Muscle of leg (tissue), 11 donors: ENCODE results near the gene ITPR1. TPM values are rescaled to one million over a fixed set of nuclear protein-coding genes. Genes with fewer than 3 reads are reported as not detected.

ENCODE experiments used
- DNase-seq: peaks from one replicate; pipeline ENCODE4 v3.0.0; 2013
- H3K27ac ChIP-seq: one replicate; pipeline ENCODE4 v1.5.1; 2013; ENCODE audit warnings: mild to moderate bottlenecking, low read length, control low read depth
- H3K27me3 ChIP-seq: one replicate; pipeline ENCODE4 v1.6.1; 2013; ENCODE audit warnings: low read length; ENCODE audit not compliant: control insufficient read depth, insufficient read depth
- H3K36me3 ChIP-seq: one replicate; pipeline ENCODE4 v1.6.1; 2013; ENCODE audit warnings: low read length; ENCODE audit not compliant: control insufficient read depth, insufficient read depth
- H3K4me1 ChIP-seq: one replicate; pipeline ENCODE4 v1.6.1; 2013; ENCODE audit warnings: low read length; ENCODE audit not compliant: control insufficient read depth, insufficient read depth
- H3K4me3 ChIP-seq: one replicate; pipeline ENCODE4 v1.5.1; 2013; ENCODE audit warnings: low read length, control low read depth
- H3K9me3 ChIP-seq: replicated peaks from 2 replicates; pipeline ENCODE4 v1.6.1; 2013; ENCODE audit warnings: low read depth, low read length; ENCODE audit not compliant: control insufficient read depth
- WGBS: methylation state at CpG from one replicate; pipeline ENCODE4 v1.1.5; 2013; ENCODE audit warnings: missing lambda C conversion rate; ENCODE audit not compliant: insufficient coverage; 5-methylcytosine and 5-hydroxymethylcytosine counted together
- polyA plus RNA-seq, 8 donors: library from polyadenylated mRNA; unstranded; fragments of 120-200 nt; gene quantifications; one replicate each; pipeline versions ENCODE4 v1.2.1 to v1.2.3, GENCODE V29; 2013; ENCODE audit warnings: inconsistent platforms in 1 of 8, low replicate concordance in 1 of 8; ENCODE audit not compliant: insufficient read length in 8 of 8, insufficient read depth in 1 of 8
- total RNA-seq: library from RNA; stranded (reverse); fragments of 120-200 nt; gene quantifications from one replicate; pipeline ENCODE4 v1.2.4, GENCODE V29; 2013

Gene ITPR1
- total and polyA plus RNA-seq, 9 donors = 15.4 to 34.4 (median 20.5) TPM

- no peak overlapping the region for H3K4me3 ChIP-seq
- no peak for DNase-seq
- no peaks in the 10 kb centered on the region for H3K27me3 ChIP-seq
- no peaks in the 10 kb centered on the region for H3K9me3 ChIP-seq
- H3K27ac ChIP-seq = no peak overlapping the region
- WGBS = 90% methylated on average over 7 of the region's 7 CpGs
- peaks cover 17% of the 10 kb centered on the region for H3K4me1 ChIP-seq
- peaks cover 11% of the 10 kb centered on the region for H3K36me3 ChIP-seq
Measured at GRCh38 chr3:4714045-4714444, 220.9 kb downstream of the ITPR1 start.

GRCh38 chr3:4716266-4716665 lies 223.1 kb downstream of the ITPR1 start:
- H3K27me3 ChIP-seq = no peaks in the 10 kb centered on the region
- peaks cover 11% of the 10 kb centered on the region for H3K36me3 ChIP-seq
- H3K4me1 ChIP-seq = peaks cover 35% of the 10 kb centered on the region
- H3K4me3 ChIP-seq = no peak overlapping the region
- peak overlapping the region; percentile 62 for H3K27ac ChIP-seq
- DNase-seq = peak; percentile 69
- no CpG with 5 or more reads among the region's 1 CpG for WGBS
- no peaks in the 10 kb centered on the region for H3K9me3 ChIP-seq

GRCh38 chr3:4716706-4717362 lies 223.7 kb downstream of the ITPR1 start:
- H3K27me3 ChIP-seq = no peaks in the 10 kb centered on the region
- peak overlapping the region; percentile 62 for H3K27ac ChIP-seq
- DNase-seq = peak; percentile 83
- peaks cover 11% of the 10 kb centered on the region for H3K36me3 ChIP-seq
- peaks cover 35% of the 10 kb centered on the region for H3K4me1 ChIP-seq
- 43% methylated on average over 7 of the region's 14 CpGs for WGBS
- H3K9me3 ChIP-seq = no peaks in the 10 kb centered on the region
- H3K4me3 ChIP-seq = no peak overlapping the region

GRCh38 chr3:4717363-4717740 lies 224.2 kb downstream of the ITPR1 start:
- Histone ChIP-seq H3K27me3 (no peaks in the 10 kb centered on the region), H3K27ac (peak overlapping the region; percentile 62), H3K36me3 (peaks cover 6% of the 10 kb centered on the region), H3K9me3 (no peaks in the 10 kb centered on the region), H3K4me3 (no peak overlapping the region), H3K4me1 (peaks cover 36% of the 10 kb centered on the region)
- DNase-seq = no peak
- 28% methylated on average over 2 of the region's 5 CpGs for WGBS

GRCh38 chr3:4718179-4718736 lies 225.1 kb downstream of the ITPR1 start:
- no peaks in the 10 kb centered on the region for H3K27me3 ChIP-seq
- peak; percentile 31 for DNase-seq
- H3K36me3 ChIP-seq = peaks cover 4% of the 10 kb centered on the region
- no peak overlapping the region for H3K4me3 ChIP-seq
- no CpG with 5 or more reads among the region's 4 CpGs for WGBS
- H3K4me1 ChIP-seq = peaks cover 36% of the 10 kb centered on the region
- H3K27ac ChIP-seq = peak overlapping the region; percentile 62
- H3K9me3 ChIP-seq = no peaks in the 10 kb centered on the region

GRCh38 chr3:4719046-4719501 lies 225.9 kb downstream of the ITPR1 start:
- Histone ChIP-seq H3K4me1 (peaks cover 36% of the 10 kb centered on the region), H3K36me3 (no peaks in the 10 kb centered on the region), H3K27ac (peak overlapping the region; percentile 62), H3K27me3 (no peaks in the 10 kb centered on the region), H3K9me3 (no peaks in the 10 kb centered on the region), H3K4me3 (no peak overlapping the region)
- DNase-seq = peak; percentile 93
- 8% methylated on average over 8 of the region's 8 CpGs for WGBS

- WGBS = 53% methylated on average over 9 of the region's 12 CpGs
- Histone ChIP-seq H3K27ac (no peak overlapping the region), H3K4me1 (peaks cover 36% of the 10 kb centered on the region), H3K4me3 (no peak overlapping the region), H3K27me3 (no peaks in the 10 kb centered on the region), H3K36me3 (peaks cover 3% of the 10 kb centered on the region), H3K9me3 (no peaks in the 10 kb centered on the region)
- DNase-seq = peak; percentile 89
Measured at GRCh38 chr3:4720316-4721075, 227.3 kb downstream of the ITPR1 start.

- Histone ChIP-seq H3K4me1 (peaks cover 36% of the 10 kb centered on the region), H3K27ac (no peak overlapping the region), H3K4me3 (no peak overlapping the region), H3K9me3 (no peaks in the 10 kb centered on the region), H3K27me3 (no peaks in the 10 kb centered on the region), H3K36me3 (peaks cover 3% of the 10 kb centered on the region)
- no peak for DNase-seq
- 100% methylated on average over 1 of the region's 9 CpGs for WGBS
Measured at GRCh38 chr3:4721511-4721911, 228.4 kb downstream of the ITPR1 start.

- no CpG with 5 or more reads among the region's 6 CpGs for WGBS
- peaks cover 31% of the 10 kb centered on the region for H3K4me1 ChIP-seq
- no peak overlapping the region for H3K4me3 ChIP-seq
- H3K27me3 ChIP-seq = no peaks in the 10 kb centered on the region
- H3K9me3 ChIP-seq = no peaks in the 10 kb centered on the region
- DNase-seq = peak; percentile 56
- H3K36me3 ChIP-seq = peaks cover 3% of the 10 kb centered on the region
- no peak overlapping the region for H3K27ac ChIP-seq
Measured at GRCh38 chr3:4722103-4722502, 229.0 kb downstream of the ITPR1 start.

GRCh38 chr3:4724051-4724629 lies 231.0 kb downstream of the ITPR1 start:
- Histone ChIP-seq H3K36me3 (peaks cover 3% of the 10 kb centered on the region), H3K4me1 (peaks cover 19% of the 10 kb centered on the region), H3K4me3 (no peak overlapping the region), H3K9me3 (no peaks in the 10 kb centered on the region), H3K27ac (no peak overlapping the region), H3K27me3 (no peaks in the 10 kb centered on the region)
- no peak for DNase-seq
- 91% methylated on average over 6 of the region's 10 CpGs for WGBS
